Measurements from ENCODE around the gene SMCO1. TPM values are rescaled to one million over a fixed set of nuclear protein-coding genes. Genes with fewer than 3 reads are reported as not detected.
A peak's percentile ranks its signal among the peaks of the same experiment; 100 is the strongest.

SMCO1 gene
- total RNA-seq, 2 donors from 2014 or later: not detected

- Histone ChIP-seq H3K9ac (ENCODE audit: low read depth in 2 of 2, low read length in 2 of 2) (no peak overlapping the region), H3K4me3 (no peak overlapping the region), H3K9me3 (no peaks in the 10 kb centered on the region), H3K27ac (no peak overlapping the region), H3K27me3 (no peaks in the 10 kb centered on the region), H3K4me1 (no peaks in the 10 kb centered on the region), H3K36me3 (no peaks in the 10 kb centered on the region)
- no peak for TF ChIP-seq CTCF (IDR thresholded peaks at IDR 0.05)
- intact Hi-C loops (cut with DNase I): no loop called here
- DNase-seq: no peak
Measured at GRCh38 chr3:196546537-196546936, 31.4 kb upstream of the SMCO1 start.

GRCh38 chr3:196544491-196544992 is 29.4 kb upstream of the SMCO1 start:
- Histone ChIP-seq H3K9ac (ENCODE audit: low read depth in 2 of 2, low read length in 2 of 2) (no peak overlapping the region), H3K27ac (no peak overlapping the region), H3K9me3 (no peaks in the 10 kb centered on the region), H3K36me3 (no peaks in the 10 kb centered on the region), H3K4me3 (no peak overlapping the region), H3K4me1 (no peaks in the 10 kb centered on the region), H3K27me3 (no peaks in the 10 kb centered on the region)
- DNase-seq: no peak
- no peak for TF ChIP-seq CTCF (IDR thresholded peaks at IDR 0.05)
- intact Hi-C loops (cut with DNase I): no loop called here

- no peak for TF ChIP-seq CTCF (IDR thresholded peaks at IDR 0.05)
- intact Hi-C loops (cut with DNase I): no loop called here
- DNase-seq: no peak
- no peak overlapping the region for H3K9ac ChIP-seq (ENCODE audit: low read depth in 2 of 2, low read length in 2 of 2)
- no peak overlapping the region for H3K27ac ChIP-seq
- H3K27me3 ChIP-seq: no peaks in the 10 kb centered on the region
- no peaks in the 10 kb centered on the region for H3K36me3 ChIP-seq
- no peak overlapping the region for H3K4me3 ChIP-seq
- H3K4me1 ChIP-seq: no peaks in the 10 kb centered on the region
- no peaks in the 10 kb centered on the region for H3K9me3 ChIP-seq
Measured at GRCh38 chr3:196541684-196542445, 26.7 kb upstream of the SMCO1 start.

- H3K27ac ChIP-seq: no peak overlapping the region
- peak; percentile 58 for DNase-seq
- H3K36me3 ChIP-seq: no peaks in the 10 kb centered on the region
- TF ChIP-seq CTCF (IDR thresholded peaks at IDR 0.05): peak; percentile 40
- H3K4me3 ChIP-seq: no peak overlapping the region
- H3K4me1 ChIP-seq: no peaks in the 10 kb centered on the region
- H3K27me3 ChIP-seq: no peaks in the 10 kb centered on the region
- H3K9ac ChIP-seq (ENCODE audit: low read depth in 2 of 2, low read length in 2 of 2): no peak overlapping the region
- H3K9me3 ChIP-seq: no peaks in the 10 kb centered on the region
- intact Hi-C loops (cut with DNase I): no loop called here
Measured at GRCh38 chr3:196537319-196537984, 22.3 kb upstream of the SMCO1 start.

GRCh38 chr3:196533260-196533681 is 18.1 kb upstream of the SMCO1 start:
- H3K9me3 ChIP-seq: no peaks in the 10 kb centered on the region
- TF ChIP-seq CTCF (IDR thresholded peaks at IDR 0.05): no peak
- DNase-seq: no peak

More at GRCh38 chr3:196533260-196533681, 18.1 kb upstream of the SMCO1 start:
- Histone ChIP-seq H3K9ac (ENCODE audit: low read depth in 2 of 2, low read length in 2 of 2) (no peak overlapping the region), H3K4me1 (no peaks in the 10 kb centered on the region), H3K36me3 (no peaks in the 10 kb centered on the region), H3K27me3 (no peaks in the 10 kb centered on the region), H3K4me3 (no peak overlapping the region), H3K27ac (no peak overlapping the region)
- intact Hi-C loops (cut with DNase I): no loop called here
